GM19455 (cell line): ENCODE results near the gene EPHA8.

Experiments
- ATAC-seq: cut with Tn5 transposase; IDR thresholded peaks from one replicate; pipeline ENCODE4 v1.9.1; 2021; ENCODE audit not compliant: unreplicated experiment

Gene EPHA8

DNA sequence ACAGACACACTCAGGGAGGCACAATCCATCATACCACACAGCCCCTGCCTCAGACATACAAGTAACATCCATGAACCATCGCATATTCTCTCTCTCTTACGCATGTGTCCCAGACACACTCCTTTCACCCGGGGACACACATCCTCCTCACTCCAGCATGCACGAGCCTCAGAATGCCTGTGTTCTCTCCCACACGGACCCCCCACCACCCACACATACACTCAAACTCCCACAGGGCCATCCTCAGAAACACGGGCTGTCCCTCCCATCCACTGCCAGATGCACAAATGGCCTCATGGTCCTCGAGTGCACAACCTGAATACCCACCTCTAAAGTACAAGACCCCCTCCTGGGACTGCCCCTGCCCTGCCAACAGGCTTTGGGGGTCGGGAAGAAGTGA is 78.0 kb downstream of the EPHA8 start:
- no peak for ATAC-seq

DNA sequence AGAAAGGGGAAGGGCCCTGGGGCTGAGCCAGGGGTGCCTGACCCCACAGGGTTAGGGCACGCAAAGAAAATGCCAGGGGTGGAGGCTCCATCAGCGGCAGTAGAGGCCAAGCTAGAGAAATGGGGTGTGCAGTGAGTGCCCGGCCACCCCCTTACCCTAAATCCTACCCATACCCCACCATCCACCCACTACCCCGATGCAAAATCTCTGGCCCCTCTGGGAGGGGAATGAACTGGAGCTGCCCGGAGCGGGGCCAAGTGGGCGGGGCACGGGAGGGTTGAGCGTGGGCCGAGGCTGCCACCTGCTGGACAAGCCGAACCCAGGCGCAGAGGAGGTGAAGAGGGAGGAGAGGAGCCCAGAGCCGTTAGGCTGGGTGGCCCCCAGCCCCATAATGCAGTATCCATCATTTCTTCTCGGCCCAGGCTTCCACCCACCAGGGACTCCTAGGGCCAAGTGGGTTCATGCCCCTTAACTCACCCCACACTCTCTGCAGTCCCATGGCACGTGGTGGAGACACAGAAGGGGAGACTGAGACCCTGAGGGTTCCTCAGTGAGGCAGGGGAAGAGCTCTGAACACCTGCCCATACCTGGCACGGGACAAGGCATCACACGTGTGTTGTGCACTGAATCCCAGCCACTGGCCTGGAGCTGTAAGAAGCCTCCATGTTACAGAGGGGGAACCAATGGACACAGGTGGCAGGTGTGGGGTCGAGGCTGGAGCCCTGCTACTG is 78.8 kb downstream of the EPHA8 start:
- no peak for ATAC-seq

DNA sequence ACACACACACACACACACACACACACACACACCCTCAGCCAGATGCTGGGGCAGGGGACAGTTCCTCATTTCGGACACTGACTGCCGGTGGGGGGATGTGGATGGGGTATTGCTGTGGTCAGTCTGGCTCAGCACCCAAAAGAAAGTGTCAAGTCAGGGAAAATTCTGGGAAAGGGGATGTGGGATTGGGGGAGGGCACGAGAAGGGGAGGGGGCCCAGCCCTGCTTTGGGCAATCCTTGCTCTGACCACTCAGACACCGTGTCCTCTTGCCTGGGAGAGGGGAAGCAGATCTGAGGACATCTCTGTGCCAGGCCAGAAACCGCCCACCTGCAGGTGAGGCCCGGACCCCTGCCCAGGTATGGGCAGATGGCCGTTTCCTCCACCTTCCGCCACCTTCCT is 80.1 kb downstream of the EPHA8 start, which contains the start of gene C1QC:
TSS of gene C1QC (plus strand) at position 253 of the 400 bp plus-strand sequence. CDS start 391 bp downstream, outside the sequence.
- ATAC-seq: no peak

DNA sequence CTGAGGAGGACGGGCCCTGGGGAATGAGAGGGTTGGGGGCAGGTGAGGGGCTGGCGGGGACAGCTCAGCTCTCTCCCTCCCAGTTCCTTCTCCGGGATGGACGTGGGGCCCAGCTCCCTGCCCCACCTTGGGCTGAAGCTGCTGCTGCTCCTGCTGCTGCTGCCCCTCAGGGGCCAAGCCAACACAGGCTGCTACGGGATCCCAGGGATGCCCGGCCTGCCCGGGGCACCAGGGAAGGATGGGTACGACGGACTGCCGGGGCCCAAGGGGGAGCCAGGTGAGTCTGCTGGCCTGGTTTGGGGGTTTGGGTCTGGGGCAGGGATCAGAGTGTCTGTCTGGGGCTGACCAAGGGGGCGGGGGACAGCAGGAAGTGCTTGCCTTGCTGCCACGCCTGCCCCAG is 80.6 kb downstream of the EPHA8 start:
- no peak for ATAC-seq

DNA sequence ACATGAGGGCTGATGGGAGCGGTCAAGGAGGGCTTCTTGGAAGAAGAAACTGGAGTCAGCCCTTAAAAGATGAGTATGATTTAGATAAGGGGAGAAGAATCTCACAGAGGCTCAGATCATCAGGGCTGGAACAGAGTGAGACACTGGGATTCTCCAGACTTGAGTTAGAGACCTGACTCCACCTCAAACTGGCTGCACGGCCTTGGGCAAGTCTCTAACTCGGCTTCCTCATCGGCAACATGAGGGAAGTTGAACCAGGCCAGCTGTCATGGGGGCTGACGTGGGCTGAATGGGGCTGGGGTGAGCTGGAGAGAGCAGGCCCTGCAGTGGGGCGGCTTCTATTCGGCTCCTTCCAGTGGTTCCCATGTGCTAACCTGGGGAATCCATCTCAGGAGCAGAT is 82.6 kb downstream of the EPHA8 start:
- no peak for ATAC-seq

DNA sequence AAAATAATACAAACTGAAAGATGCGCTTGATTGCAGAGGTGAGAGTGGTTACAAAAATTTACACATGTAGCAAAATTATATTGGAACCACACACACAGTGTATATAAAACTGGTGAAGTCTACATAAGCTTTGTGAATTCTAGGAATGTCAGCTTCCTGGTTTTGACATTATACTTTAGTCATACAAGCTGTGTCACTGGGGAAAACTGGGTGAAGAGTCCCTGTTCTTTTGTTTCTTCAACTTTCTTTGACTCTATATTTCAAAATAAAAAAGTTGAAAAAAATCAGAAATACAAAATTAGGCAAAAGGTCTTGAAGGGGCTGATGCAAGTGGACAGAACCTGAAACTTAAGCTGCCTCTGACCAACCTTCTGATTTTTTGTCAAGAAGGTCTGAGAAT is 83.1 kb downstream of the EPHA8 start:
- ATAC-seq: no peak

DNA sequence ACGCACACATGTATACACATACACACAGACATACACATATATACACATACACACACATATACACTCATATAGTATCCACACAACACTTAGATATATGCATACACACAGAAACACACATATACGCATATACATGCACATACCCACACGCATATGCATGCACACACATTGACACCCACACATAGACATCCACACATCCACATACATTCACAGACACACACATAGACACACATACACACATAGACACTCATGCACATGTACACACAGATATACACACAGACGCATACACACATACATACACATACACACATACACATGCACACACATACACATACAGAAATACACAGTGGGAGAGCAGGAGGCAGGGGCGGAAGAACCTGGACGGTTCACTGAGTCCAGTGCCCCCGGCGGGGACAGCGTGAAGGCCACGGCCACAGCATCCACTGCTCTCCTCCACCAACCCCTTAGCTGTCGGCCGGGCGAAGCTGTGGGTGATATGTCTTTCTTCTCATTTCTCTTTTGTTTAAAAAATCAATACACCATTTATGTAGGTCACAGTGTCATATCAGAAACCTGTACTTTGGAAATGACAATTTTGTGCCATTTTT is 86.9 kb downstream of the EPHA8 start:
- ATAC-seq: no peak

DNA sequence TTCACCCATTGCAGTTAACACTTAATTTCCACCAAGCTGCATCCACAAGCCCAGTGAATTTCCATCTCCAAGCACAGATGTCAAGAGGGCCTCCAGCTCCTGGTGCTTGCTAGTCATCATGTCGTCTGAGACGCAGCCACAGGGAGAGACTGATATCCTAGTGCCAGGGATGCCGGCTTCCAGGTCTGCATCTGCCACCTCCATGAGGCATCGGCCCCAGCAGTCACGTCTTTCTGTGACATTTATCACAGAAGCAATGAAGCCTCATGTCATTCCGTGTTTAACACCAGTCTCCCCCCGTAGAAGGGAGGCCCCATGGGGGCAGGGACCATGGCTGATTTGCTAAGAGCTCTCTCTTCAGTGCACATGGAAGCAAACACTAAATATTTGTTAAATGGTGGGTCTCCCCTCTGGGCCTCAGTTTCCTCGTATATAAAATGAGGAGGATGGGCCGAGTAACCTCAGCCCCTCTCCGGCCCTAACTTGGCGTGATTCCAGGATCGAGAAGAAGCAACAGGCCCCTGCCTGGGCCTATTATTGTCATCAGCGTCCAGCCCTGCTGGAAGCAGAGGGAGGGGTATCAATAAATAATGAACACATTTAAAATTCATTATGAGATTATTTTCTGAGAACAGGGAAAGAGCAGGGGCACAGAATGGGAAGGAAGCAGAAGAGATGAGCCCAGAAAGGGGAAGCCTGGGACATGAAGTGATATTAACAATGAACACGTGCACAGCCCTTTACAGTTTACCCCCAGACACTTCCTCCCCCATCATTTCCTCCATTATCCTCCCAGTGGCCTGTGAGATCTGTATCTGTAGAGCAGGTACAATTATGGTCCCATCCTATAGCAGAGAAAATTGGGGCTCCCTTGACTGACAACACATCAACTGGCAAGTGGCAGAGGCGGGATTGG is 88.9 kb downstream of the EPHA8 start:
- no peak for ATAC-seq

DNA sequence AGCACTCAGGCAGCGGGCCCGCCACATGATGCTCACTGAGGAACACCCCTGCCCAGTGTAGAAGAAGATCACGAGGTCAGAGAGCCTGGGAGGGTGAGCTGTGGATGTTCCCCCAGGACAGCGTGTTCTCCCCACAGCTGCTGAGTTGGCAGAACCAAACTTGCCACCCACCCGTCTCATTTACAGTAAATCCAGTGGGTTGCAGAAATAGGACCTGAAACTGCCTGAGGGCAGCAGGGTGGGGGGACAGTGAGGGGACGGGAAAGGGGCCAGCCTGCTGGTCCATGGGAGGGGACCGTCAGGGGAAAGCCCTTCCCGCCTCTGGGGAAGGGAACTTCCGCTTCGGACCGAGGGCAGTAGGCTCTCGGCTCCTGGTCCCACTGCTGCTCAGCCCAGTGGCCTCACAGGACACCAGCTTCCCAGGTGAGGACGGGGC is 89.6 kb downstream of the EPHA8 start, which contains the start of gene C1QB:
TSS of gene C1QB (plus strand) at position 356 of the 436 bp plus-strand sequence. CDS start 6,227 bp downstream, outside the sequence.
- ATAC-seq: no peak
